Measurements from ENCODE around the gene FZD10. TPM values are rescaled to one million over a fixed set of nuclear protein-coding genes. Genes with fewer than 3 reads are reported as not detected.

FZD10 gene
- total RNA-seq, 1 experiment from 2014 or later = not detected

- H3K27ac ChIP-seq (ENCODE audit: low read length) = no peak overlapping the region
- in situ Hi-C loops (cut with HindIII; ENCODE audit: low pct_unique_long_range_greater_than_20kb, low sequenced_read_pairs) (no loop called here), intact Hi-C loops (cut with micrococcal nuclease; ENCODE audit: unreplicated experiment) (no loop called here)
- BruUV-seq (replicated peaks) = no TSS peak
- H3K9me3 ChIP-seq (ENCODE audit: control insufficient read depth, insufficient read depth, low read depth, low read length) = no peaks in the 10 kb centered on the region
- TF ChIP-seq SIN3A (IDR thresholded peaks at IDR 0.05; ENCODE audit: borderline replicate concordance, insufficient read depth, low read depth, low read length) (no peak), TCF7L2 (IDR thresholded peaks at IDR 0.05; ENCODE audit: low read depth, low read length) (no peak), POLR2AphosphoS5 (IDR thresholded peaks at IDR 0.05; ENCODE audit: low read depth, low read length) (no peak)
- TF ChIP-seq, protein P1, sequence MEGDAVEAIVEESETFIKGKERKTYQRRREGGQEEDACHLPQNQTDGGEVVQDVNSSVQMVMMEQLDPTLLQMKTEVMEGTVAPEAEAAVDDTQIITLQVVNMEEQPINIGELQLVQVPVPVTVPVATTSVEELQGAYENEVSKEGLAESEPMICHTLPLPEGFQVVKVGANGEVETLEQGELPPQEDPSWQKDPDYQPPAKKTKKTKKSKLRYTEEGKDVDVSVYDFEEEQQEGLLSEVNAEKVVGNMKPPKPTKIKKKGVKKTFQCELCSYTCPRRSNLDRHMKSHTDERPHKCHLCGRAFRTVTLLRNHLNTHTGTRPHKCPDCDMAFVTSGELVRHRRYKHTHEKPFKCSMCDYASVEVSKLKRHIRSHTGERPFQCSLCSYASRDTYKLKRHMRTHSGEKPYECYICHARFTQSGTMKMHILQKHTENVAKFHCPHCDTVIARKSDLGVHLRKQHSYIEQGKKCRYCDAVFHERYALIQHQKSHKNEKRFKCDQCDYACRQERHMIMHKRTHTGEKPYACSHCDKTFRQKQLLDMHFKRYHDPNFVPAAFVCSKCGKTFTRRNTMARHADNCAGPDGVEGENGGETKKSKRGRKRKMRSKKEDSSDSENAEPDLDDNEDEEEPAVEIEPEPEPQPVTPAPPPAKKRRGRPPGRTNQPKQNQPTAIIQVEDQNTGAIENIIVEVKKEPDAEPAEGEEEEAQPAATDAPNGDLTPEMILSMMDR (IDR thresholded peaks at IDR 0.05) = no peak
- TF ChIP-seq, protein P2, sequence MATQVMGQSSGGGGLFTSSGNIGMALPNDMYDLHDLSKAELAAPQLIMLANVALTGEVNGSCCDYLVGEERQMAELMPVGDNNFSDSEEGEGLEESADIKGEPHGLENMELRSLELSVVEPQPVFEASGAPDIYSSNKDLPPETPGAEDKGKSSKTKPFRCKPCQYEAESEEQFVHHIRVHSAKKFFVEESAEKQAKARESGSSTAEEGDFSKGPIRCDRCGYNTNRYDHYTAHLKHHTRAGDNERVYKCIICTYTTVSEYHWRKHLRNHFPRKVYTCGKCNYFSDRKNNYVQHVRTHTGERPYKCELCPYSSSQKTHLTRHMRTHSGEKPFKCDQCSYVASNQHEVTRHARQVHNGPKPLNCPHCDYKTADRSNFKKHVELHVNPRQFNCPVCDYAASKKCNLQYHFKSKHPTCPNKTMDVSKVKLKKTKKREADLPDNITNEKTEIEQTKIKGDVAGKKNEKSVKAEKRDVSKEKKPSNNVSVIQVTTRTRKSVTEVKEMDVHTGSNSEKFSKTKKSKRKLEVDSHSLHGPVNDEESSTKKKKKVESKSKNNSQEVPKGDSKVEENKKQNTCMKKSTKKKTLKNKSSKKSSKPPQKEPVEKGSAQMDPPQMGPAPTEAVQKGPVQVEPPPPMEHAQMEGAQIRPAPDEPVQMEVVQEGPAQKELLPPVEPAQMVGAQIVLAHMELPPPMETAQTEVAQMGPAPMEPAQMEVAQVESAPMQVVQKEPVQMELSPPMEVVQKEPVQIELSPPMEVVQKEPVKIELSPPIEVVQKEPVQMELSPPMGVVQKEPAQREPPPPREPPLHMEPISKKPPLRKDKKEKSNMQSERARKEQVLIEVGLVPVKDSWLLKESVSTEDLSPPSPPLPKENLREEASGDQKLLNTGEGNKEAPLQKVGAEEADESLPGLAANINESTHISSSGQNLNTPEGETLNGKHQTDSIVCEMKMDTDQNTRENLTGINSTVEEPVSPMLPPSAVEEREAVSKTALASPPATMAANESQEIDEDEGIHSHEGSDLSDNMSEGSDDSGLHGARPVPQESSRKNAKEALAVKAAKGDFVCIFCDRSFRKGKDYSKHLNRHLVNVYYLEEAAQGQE (IDR thresholded peaks at IDR 0.05; ENCODE audit: insufficient read depth in 1 of 2, low read depth in 2 of 2, low read length in 1 of 2) = no peak
- no peaks in the 10 kb centered on the region for H3K36me3 ChIP-seq (ENCODE audit: control insufficient read depth, insufficient read depth, low read length)
- DNase-seq (ENCODE audit: low read depth, low spot score) = no peak
- ChIA-PET POLR2A (no interaction called here), CTCF (no interaction called here)
- H3K4me3 ChIP-seq (ENCODE audit: low read depth in 2 of 2, low read length in 2 of 2) = no peak overlapping the region
- no peak for ATAC-seq
- no peaks in the 10 kb centered on the region for H3K4me1 ChIP-seq (ENCODE audit: control insufficient read depth, insufficient read depth, low read length)
- H3K27me3 ChIP-seq (ENCODE audit: control insufficient read depth, insufficient read depth, low read length) = no peaks in the 10 kb centered on the region; the same call in 1 of the 2 replicates
Observed at GRCh38 chr12:130198663-130199060, 36.4 kb downstream of the FZD10 start.

- no peak for DNase-seq (ENCODE audit: low read depth, low spot score)
- no peak overlapping the region for H3K27ac ChIP-seq (ENCODE audit: low read length)
- no peaks in the 10 kb centered on the region for H3K4me1 ChIP-seq (ENCODE audit: control insufficient read depth, insufficient read depth, low read length)
- no peak for ATAC-seq
- BruUV-seq (replicated peaks) = no TSS peak
- TF ChIP-seq, protein P2 (IDR thresholded peaks at IDR 0.05; ENCODE audit: insufficient read depth in 1 of 2, low read depth in 2 of 2, low read length in 1 of 2) = no peak
- TF ChIP-seq POLR2AphosphoS5 (IDR thresholded peaks at IDR 0.05; ENCODE audit: low read depth, low read length) (no peak), TCF7L2 (IDR thresholded peaks at IDR 0.05; ENCODE audit: low read depth, low read length) (no peak), SIN3A (IDR thresholded peaks at IDR 0.05; ENCODE audit: borderline replicate concordance, insufficient read depth, low read depth, low read length) (no peak)
- TF ChIP-seq, protein P1 (IDR thresholded peaks at IDR 0.05) = no peak
- no peaks in the 10 kb centered on the region for H3K9me3 ChIP-seq (ENCODE audit: control insufficient read depth, insufficient read depth, low read depth, low read length)
- no peak overlapping the region for H3K4me3 ChIP-seq (ENCODE audit: low read depth in 2 of 2, low read length in 2 of 2)
- H3K36me3 ChIP-seq (ENCODE audit: control insufficient read depth, insufficient read depth, low read length) = no peaks in the 10 kb centered on the region
- in situ Hi-C loops (cut with HindIII; ENCODE audit: low pct_unique_long_range_greater_than_20kb, low sequenced_read_pairs) = no loop called here
- intact Hi-C loops (cut with micrococcal nuclease; ENCODE audit: unreplicated experiment) = no loop called here
- ChIA-PET CTCF (no interaction called here), POLR2A (no interaction called here)
- no peaks in the 10 kb centered on the region; the same call in 1 of the 2 replicates for H3K27me3 ChIP-seq (ENCODE audit: control insufficient read depth, insufficient read depth, low read length)
Observed at GRCh38 chr12:130199581-130200390, 37.5 kb downstream of the FZD10 start.
